K562 (cell line): ENCODE data around the gene HIVEP1.

ENCODE experiments used
- CEBPB ChIP-seq: fragments of 450-650 bp; IDR thresholded peaks from 2 replicates; pipeline ENCODE4 v1.6.1; 2016; ENCODE audit warnings: missing genetic modification characterization, missing compliant biosample characterization
- JUN ChIP-seq, 2 experiments: sonication (generic) in 1 of 2; formaldehyde crosslinking in 1 of 2; IDR thresholded peaks; 2 replicates each; pipeline versions ENCODE4 v1.6.1 to v1.8.0; 2012 to 2022; ENCODE audit warnings: borderline replicate concordance in 2 of 2, mild to moderate bottlenecking in 2 of 2, improper control_type of control experiment in 1 of 2, low read depth in 1 of 2, low read length in 1 of 2, missing genetic modification reagents in 1 of 2
- KDM1A ChIP-seq, 2 experiments: fragments of 450-650 bp; IDR thresholded peaks; 2 replicates each; pipeline ENCODE4 v1.6.1; 2016; ENCODE audit warnings: mild to moderate bottlenecking in 2 of 2
- KLF1 ChIP-seq: fragments of 450-650 bp; IDR thresholded peaks from 2 replicates; pipeline ENCODE4 v1.6.1; 2016; ENCODE audit warnings: missing genetic modification characterization, missing compliant biosample characterization
- MEF2A ChIP-seq: IDR thresholded peaks from 2 replicates; pipeline ENCODE4 v1.6.1; 2011; ENCODE audit warnings: low read depth, mild to moderate bottlenecking, low read length, moderate library complexity; ENCODE audit not compliant: control insufficient read depth
- SREBF1 ChIP-seq: fragments of 150-350 bp; IDR thresholded peaks from 2 replicates; pipeline ENCODE4 v1.6.1; 2014; ENCODE audit warnings: antibody characterized with exemption, low read depth, low read length, borderline replicate concordance
- TF ChIP-seq, protein P1 (sequence below): fragments of 250-450 bp; sonication (Bioruptor Pico); IDR thresholded peaks from 2 replicates; pipeline ENCODE4 v1.4.0; 2020; ENCODE audit warnings: mild to moderate bottlenecking, moderate library complexity
- TF ChIP-seq, protein P2 (sequence below), 3 experiments: IDR thresholded peaks in 2 of 3; conservative IDR thresholded peaks in 1 of 3; 2 replicates each; pipeline ENCODE4 v1.5.1; 2011 to 2012; ENCODE audit warnings: low read length in 3 of 3, mild to moderate bottlenecking in 3 of 3, control low read depth in 2 of 3, improper control_type of control experiment in 1 of 3, inconsistent platforms in 1 of 3, low read depth in 1 of 3, mixed read lengths in 1 of 3, moderate library complexity in 1 of 3; ENCODE audit not compliant: insufficient read depth in 2 of 3
- TF ChIP-seq, protein P3 (sequence below): sonication (generic); formaldehyde crosslinking; IDR thresholded peaks from 2 replicates; pipeline ENCODE4 v1.8.0; 2022; ENCODE audit warnings: mild to moderate bottlenecking, missing genetic modification reagents

DNA sequence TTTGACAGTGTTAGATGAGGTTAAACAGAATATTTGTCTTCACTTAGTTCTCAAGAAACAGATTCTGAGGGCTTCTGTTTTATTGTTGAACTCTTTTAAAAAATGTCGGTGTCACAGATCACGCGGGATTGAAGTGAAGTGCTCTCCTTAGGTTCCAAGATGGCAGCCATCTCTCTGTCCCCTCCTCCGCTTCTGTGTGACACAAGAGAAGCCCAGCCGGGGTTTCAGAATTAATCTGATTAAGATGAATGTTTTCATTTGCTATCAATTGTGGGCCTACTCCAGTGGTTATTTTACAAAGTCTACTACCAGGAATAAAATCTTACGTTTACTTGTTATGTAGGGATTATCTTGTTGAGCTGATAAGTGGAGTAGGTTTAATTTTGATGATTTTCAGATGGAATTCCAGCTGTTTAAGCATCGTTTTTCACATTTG lies 10.9 kb downstream of the HIVEP1 start:
- TF ChIP-seq SREBF1 (no peak), MEF2A (no peak), CEBPB (tag) (no peak), JUN (IDR thresholded peaks at IDR 0.05; ENCODE audit: borderline replicate concordance, low read depth, low read length) (no peak), JUN (CRISPR knock-in tag; IDR thresholded peaks at IDR 0.05; ENCODE audit: borderline replicate concordance) (no peak), KLF1 (no peak), KDM1A (IDR thresholded peaks at IDR 0.05) (no peak)
- TF ChIP-seq, protein P1, sequence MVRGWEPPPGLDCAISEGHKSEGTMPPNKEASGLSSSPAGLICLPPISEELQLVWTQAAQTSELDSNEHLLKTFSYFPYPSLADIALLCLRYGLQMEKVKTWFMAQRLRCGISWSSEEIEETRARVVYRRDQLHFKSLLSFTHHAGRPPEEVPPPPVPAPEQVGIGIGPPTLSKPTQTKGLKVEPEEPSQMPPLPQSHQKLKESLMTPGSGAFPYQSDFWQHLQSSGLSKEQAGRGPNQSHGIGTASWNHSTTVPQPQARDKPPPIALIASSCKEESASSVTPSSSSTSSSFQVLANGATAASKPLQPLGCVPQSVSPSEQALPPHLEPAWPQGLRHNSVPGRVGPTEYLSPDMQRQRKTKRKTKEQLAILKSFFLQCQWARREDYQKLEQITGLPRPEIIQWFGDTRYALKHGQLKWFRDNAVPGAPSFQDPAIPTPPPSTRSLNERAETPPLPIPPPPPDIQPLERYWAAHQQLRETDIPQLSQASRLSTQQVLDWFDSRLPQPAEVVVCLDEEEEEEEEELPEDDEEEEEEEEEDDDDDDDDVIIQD (CRISPR knock-in tag) = no peak
- TF ChIP-seq, protein P2, sequence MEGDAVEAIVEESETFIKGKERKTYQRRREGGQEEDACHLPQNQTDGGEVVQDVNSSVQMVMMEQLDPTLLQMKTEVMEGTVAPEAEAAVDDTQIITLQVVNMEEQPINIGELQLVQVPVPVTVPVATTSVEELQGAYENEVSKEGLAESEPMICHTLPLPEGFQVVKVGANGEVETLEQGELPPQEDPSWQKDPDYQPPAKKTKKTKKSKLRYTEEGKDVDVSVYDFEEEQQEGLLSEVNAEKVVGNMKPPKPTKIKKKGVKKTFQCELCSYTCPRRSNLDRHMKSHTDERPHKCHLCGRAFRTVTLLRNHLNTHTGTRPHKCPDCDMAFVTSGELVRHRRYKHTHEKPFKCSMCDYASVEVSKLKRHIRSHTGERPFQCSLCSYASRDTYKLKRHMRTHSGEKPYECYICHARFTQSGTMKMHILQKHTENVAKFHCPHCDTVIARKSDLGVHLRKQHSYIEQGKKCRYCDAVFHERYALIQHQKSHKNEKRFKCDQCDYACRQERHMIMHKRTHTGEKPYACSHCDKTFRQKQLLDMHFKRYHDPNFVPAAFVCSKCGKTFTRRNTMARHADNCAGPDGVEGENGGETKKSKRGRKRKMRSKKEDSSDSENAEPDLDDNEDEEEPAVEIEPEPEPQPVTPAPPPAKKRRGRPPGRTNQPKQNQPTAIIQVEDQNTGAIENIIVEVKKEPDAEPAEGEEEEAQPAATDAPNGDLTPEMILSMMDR (IDR thresholded peaks at IDR 0.05 in 2 of 3, conservative IDR thresholded peaks at IDR 0.05 in 1 of 3; ENCODE audit: insufficient read depth in 2 of 3, low read depth in 1 of 3, low read length in 3 of 3) = no peak
- TF ChIP-seq, protein P3, sequence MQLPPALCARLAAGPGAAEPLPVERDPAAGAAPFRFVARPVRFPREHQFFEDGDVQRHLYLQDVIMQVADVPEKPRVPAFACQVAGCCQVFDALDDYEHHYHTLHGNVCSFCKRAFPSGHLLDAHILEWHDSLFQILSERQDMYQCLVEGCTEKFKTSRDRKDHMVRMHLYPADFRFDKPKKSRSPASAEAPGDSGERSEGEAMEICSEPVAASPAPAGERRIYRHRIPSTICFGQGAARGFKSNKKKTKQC = no peak
